ENCODE results near the gene MYL2. TPM values are rescaled to one million over a fixed set of nuclear protein-coding genes. Genes with fewer than 3 reads are reported as not detected.

MYL2 gene
- total RNA-seq, 1 experiment from 2014 or later: not detected

GRCh38 chr12:110922652-110923051 lies 2.3 kb upstream of the MYL2 start (continued):
- no peak for TF ChIP-seq ATF1 (CRISPR knock-in tag; IDR thresholded peaks at IDR 0.05)
- no peak for TF ChIP-seq ZNF232 (CRISPR knock-in tag; IDR thresholded peaks at IDR 0.05)
- no peak for TF ChIP-seq OVOL2 (CRISPR knock-in tag; IDR thresholded peaks at IDR 0.05; ENCODE audit: borderline replicate concordance)
- no peak for TF ChIP-seq ERG (CRISPR knock-in tag; IDR thresholded peaks at IDR 0.05)
- no peak for TF ChIP-seq TEAD4 (CRISPR knock-in tag; IDR thresholded peaks at IDR 0.05)
- TF ChIP-seq ATF3 (CRISPR knock-in tag; conservative IDR thresholded peaks at IDR 0.05): no peak
- no peak for TF ChIP-seq SP1 (CRISPR knock-in tag; conservative IDR thresholded peaks at IDR 0.05)
- TF ChIP-seq ZNF121 (CRISPR knock-in tag; IDR thresholded peaks at IDR 0.05): no peak; the same call in 1 of the 2 replicates

GRCh38 chr12:110921262-110921661 lies 883 bp upstream of the MYL2 start:
- H3K4me1 Mint-ChIP-seq: peaks cover 36% of the 10 kb centered on the region
- no peak for ATAC-seq
- DNase-seq (ENCODE audit: low spot score): no peak
- H3K27ac Mint-ChIP-seq: no peak overlapping the region
- POLR2A ChIA-PET: no interaction called here
- H3K9me3 Mint-ChIP-seq: peaks cover 3% of the 10 kb centered on the region; the same call in 1 of the 2 replicates
- TF ChIP-seq ZNF138 (CRISPR knock-in tag; conservative IDR thresholded peaks at IDR 0.05) (no peak), FOXP1 (CRISPR knock-in tag; IDR thresholded peaks at IDR 0.05; ENCODE audit: borderline replicate concordance) (no peak), NR2C2 (CRISPR knock-in tag; IDR thresholded peaks at IDR 0.05) (no peak), E2F5 (CRISPR knock-in tag; IDR thresholded peaks at IDR 0.05) (no peak), PRDM15 (CRISPR knock-in tag; IDR thresholded peaks at IDR 0.05) (no peak), ZNF281 (CRISPR knock-in tag; IDR thresholded peaks at IDR 0.05) (no peak), NFATC4 (CRISPR knock-in tag; IDR thresholded peaks at IDR 0.05) (no peak), USF2 (CRISPR knock-in tag; IDR thresholded peaks at IDR 0.05) (no peak), GABPB1 (CRISPR knock-in tag; IDR thresholded peaks at IDR 0.05) (no peak), CTCF (IDR thresholded peaks at IDR 0.05) (no peak), NFE2L1 (CRISPR knock-in tag; IDR thresholded peaks at IDR 0.05) (no peak), ZNF121 (CRISPR knock-in tag; IDR thresholded peaks at IDR 0.05) (no peak), SMAD4 (CRISPR knock-in tag; IDR thresholded peaks at IDR 0.05) (no peak), ERG (CRISPR knock-in tag; IDR thresholded peaks at IDR 0.05) (no peak)
- H3K27me3 Mint-ChIP-seq (ENCODE audit: low read depth): no peaks in the 10 kb centered on the region
- no peak overlapping the region for H3K4me3 Mint-ChIP-seq
- CTCF ChIA-PET: interaction anchor here (0.6 to 1.7 kb wide), 3 partner anchors 11 to 378 kb away, joined by 3 to 5 read pairs (median 4); no protein-coding TSS in a partner anchor
- H3K36me3 Mint-ChIP-seq: no peaks in the 10 kb centered on the region

All from WTC11 (cell line).